SKM-1 treated with dmso at 0.1 percent for 144 hours (cell line): ENCODE data around the gene PTPN3.
"Not testable (repeated sequence)": the region's sequence is repeated elsewhere in the genome, so short reads cannot be mapped to it uniquely, and the experiment has no call there.

Experiments used
- DNase-seq: peaks from one replicate; lab custom pipeline; 2025; ENCODE audit not compliant: unreplicated experiment; lab: John Stamatoyannopoulos, UW

The PTPN3 gene

GRCh38 chr9:109349421-109349846 is 148.7 kb downstream of the PTPN3 start:
- no peak for DNase-seq

- no peak for DNase-seq
These were observed 151.2 kb downstream of the PTPN3 start for GRCh38 chr9:109346904-109347303.

DNA sequence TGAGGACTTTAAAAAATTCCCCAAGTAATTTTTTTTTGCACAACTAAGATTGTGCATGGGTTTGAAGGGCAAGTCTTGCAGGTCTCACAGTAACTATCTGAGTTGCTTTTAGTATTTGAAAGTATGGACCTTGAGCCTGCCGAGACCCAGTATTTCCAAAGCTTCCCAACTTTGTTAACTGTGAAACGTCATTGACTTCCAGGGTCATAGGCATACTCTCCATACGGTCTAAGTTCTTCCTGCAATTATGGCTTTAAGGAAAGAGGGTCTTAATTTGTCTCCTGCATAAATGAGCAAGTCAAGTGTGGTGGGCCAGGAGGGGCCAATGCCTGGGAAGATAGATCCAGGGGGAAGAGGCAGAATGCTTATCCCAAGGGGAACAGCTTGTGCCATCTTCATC is 153.2 kb downstream of the PTPN3 start:
- DNase-seq, result no peak

DNA sequence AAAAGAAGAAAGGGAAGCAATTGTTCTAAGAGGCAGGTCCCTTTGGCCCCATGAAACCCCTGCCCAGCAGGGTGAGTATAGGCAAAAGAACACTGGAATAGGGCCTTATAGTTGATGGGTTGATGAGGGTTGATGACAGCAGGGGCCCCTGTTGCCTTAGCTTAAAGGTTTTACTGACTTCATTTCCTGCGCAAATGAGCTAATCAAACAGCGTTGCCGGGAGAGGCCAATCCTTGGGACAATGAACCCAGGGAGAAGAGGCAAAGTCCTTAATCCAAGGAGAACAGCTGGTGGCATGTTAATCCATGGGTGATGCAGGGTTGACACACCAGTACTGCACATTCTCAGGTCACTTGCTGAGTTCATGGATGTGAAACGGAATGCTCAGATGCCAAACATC is 155.2 kb downstream of the PTPN3 start:
- no peak for DNase-seq

- no peak for DNase-seq
These were observed 156.5 kb downstream of the PTPN3 start for GRCh38 chr9:109341561-109341960.

DNA sequence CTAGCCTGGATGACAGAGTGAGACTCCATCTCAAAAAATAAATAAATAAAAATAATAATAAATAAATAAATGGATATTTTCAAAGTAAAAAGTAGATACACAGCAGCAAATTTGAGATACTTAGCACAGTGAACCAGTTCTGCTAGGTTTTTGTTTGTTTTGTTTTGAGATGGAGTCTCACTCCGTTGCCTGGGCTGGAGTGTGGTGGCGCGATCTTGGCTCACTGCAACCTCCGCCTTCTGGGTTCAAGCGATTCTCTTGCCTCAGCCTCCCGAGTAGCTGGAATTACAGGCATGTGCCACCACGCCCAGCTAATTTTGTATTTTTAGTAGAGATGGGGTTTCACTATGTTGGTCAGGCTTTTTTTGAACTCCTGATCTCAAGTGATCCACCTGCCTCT is 157.1 kb downstream of the PTPN3 start:
- DNase-seq, result not testable (repeated sequence)

GRCh38 chr9:109336409-109336808 is 161.7 kb downstream of the PTPN3 start:
- DNase-seq, result no peak

- peak; percentile 46 for DNase-seq
These were observed 162.2 kb downstream of the PTPN3 start for GRCh38 chr9:109335929-109336328.

DNA sequence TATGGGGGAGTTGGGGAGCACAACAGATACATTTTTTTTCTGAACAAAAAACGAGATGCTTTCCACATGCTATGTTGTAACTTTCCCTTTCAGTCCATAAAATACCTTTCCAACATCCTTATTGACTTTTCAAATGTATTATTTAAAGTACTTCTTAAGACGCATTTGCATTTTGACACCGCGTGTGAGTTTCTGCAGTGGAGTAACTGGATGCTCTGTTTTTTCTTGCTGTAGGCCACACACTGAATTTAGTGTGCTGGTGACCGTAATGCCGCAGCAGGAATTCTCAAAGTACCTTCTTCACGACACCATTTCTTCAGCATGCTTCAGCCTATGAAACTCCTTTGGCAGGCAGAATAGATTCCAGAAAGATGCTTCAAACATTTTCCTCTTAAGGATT is 163.0 kb downstream of the PTPN3 start:
- DNase-seq, result no peak

GRCh38 chr9:109331353-109331752 is 166.8 kb downstream of the PTPN3 start:
- DNase-seq, result no peak

- DNase-seq, result no peak
These were observed 168.4 kb downstream of the PTPN3 start for GRCh38 chr9:109329638-109330258.

GRCh38 chr9:109328978-109329637 is 169.0 kb downstream of the PTPN3 start:
- DNase-seq, result no peak
